SK-N-SH (cell line): ENCODE data around the gene HS1BP3. TPM values are rescaled to one million over a fixed set of nuclear protein-coding genes. Genes with fewer than 3 reads are reported as not detected.

Experiments used
- CTCF ChIA-PET: fragments of 300-600, 350-600 bp; formaldehyde crosslinking; extraction: SDS; loops from one replicate; lab custom pipeline; 2021; lab: Yijun Ruan, JAX
- POLR2A ChIA-PET: fragments of 350-600 bp; sonication (Branson Sonifier 250); formaldehyde crosslinking; extraction: SDS; loops from one replicate; lab custom pipeline; 2020; ENCODE audit warnings: antibody characterized with exemption, inconsistent platforms; lab: Yijun Ruan, JAX
- DNase-seq: peaks from one replicate; pipeline ENCODE4 v3.0.0; 2012
- H2AFZ ChIP-seq: fragments of 200-600 bp; sonication (generic); 2 replicates; pipeline ENCODE4 v1.8.1; 2016; ENCODE audit warnings: antibody characterized with exemption, mild to moderate bottlenecking, low read depth
- H3F3A ChIP-seq: fragments of 200-600 bp; sonication (generic); replicated peaks from 2 replicates; pipeline ENCODE3; 2016; ENCODE audit warnings: antibody characterized with exemption, mild to moderate bottlenecking; ENCODE audit not compliant: insufficient read depth
- H3K27ac ChIP-seq, 2 experiments: fragments of 200-500 bp in 1 of 2; fragments of 200-600 bp in 1 of 2; sonication (Bioruptor generic) in 1 of 2; sonication (generic), shearing (Covaris generic) in 1 of 2; 2 replicates each; pipeline versions ENCODE4 v1.5.1 to v1.6.1; 2014 to 2016; ENCODE audit warnings: low read depth in 2 of 2, inconsistent platforms in 1 of 2, low read length in 1 of 2, mild to moderate bottlenecking in 1 of 2, mixed read lengths in 1 of 2
- H3K27me3 ChIP-seq: fragments of 200-600 bp; sonication (generic), shearing (Covaris generic); 2 replicates; pipeline ENCODE4 v1.6.1; 2016; ENCODE audit warnings: mixed run types; ENCODE audit not compliant: insufficient read depth
- H3K36me3 ChIP-seq, 2 experiments: fragments of 200-500 bp in 1 of 2; fragments of 200-600 bp in 1 of 2; sonication (Bioruptor generic) in 1 of 2; sonication (generic) in 1 of 2; replicated peaks in 1 of 2; 2 replicates each; pipeline versions ENCODE3 to v1.5.1; 2014 to 2016; ENCODE audit warnings: low read length in 1 of 2, mild to moderate bottlenecking in 1 of 2; ENCODE audit not compliant: insufficient read depth in 2 of 2, control insufficient read depth in 1 of 2
- H3K4me1 ChIP-seq, 2 experiments: fragments of 200-500 bp in 1 of 2; fragments of 200-600 bp in 1 of 2; sonication (Bioruptor generic) in 1 of 2; sonication (generic), shearing (Covaris generic) in 1 of 2; 2 replicates each; pipeline versions ENCODE4 v1.5.1 to v1.6.1; 2014 to 2016; ENCODE audit warnings: low read depth in 1 of 2, low read length in 1 of 2, mixed run types in 1 of 2; ENCODE audit not compliant: insufficient read depth in 2 of 2, control insufficient read depth in 1 of 2
- H3K4me2 ChIP-seq: fragments of 200-600 bp; sonication (generic), shearing (Covaris generic); 2 replicates; pipeline ENCODE4 v1.6.1; 2017; ENCODE audit warnings: mixed run types
- H3K4me3 ChIP-seq, 2 experiments: fragments of 200-500 bp in 1 of 2; fragments of 200-600 bp in 1 of 2; sonication (Bioruptor generic) in 1 of 2; sonication (generic), shearing (Covaris generic) in 1 of 2; 2 replicates each; pipeline versions ENCODE4 v1.5.1 to v1.8.1; 2014 to 2016; ENCODE audit warnings: low read depth in 2 of 2, inconsistent platforms in 1 of 2, low read length in 1 of 2, mild to moderate bottlenecking in 1 of 2, mixed read lengths in 1 of 2, moderate library complexity in 1 of 2
- H3K79me2 ChIP-seq: fragments of 200-600 bp; sonication (generic); 2 replicates; pipeline ENCODE4 v1.8.1; 2017; ENCODE audit warnings: mild to moderate bottlenecking; ENCODE audit not compliant: insufficient read depth
- H3K9ac ChIP-seq: fragments of 200-600 bp; sonication (generic); 2 replicates; pipeline ENCODE4 v1.6.1; 2017; ENCODE audit warnings: mixed run types
- H3K9me2 ChIP-seq: fragments of 200-600 bp; sonication (generic); 2 replicates; pipeline ENCODE4 v1.6.1; 2017; ENCODE audit warnings: mixed run types
- H3K9me3 ChIP-seq: fragments of 200-600 bp; sonication (generic); 2 replicates; pipeline ENCODE4 v1.6.1; 2017; ENCODE audit warnings: mixed run types, mild to moderate bottlenecking, moderate library complexity
- H4K20me1 ChIP-seq: fragments of 200-600 bp; sonication (generic); 2 replicates; pipeline ENCODE4 v1.6.1; 2017; ENCODE audit warnings: mild to moderate bottlenecking, mixed run types; ENCODE audit not compliant: insufficient read depth
- ELF1 ChIP-seq: IDR thresholded peaks from 2 replicates; pipeline ENCODE4 v1.4.0; 2012
- EP300 ChIP-seq, 2 experiments: IDR thresholded peaks; 2 replicates each; pipeline versions ENCODE4 v1.4.0 to v1.6.1; 2012; ENCODE audit warnings: borderline replicate concordance in 1 of 2, low read depth in 1 of 2, low read length in 1 of 2
- EZH2phosphoT487 ChIP-seq: fragments of 200-600 bp; sonication (generic); IDR thresholded peaks from 2 replicates; pipeline ENCODE4 v1.6.1; 2017; ENCODE audit warnings: low read depth, mixed run types, mild to moderate bottlenecking, antibody characterized with exemption, moderate library complexity, borderline replicate concordance
- FOSL2 ChIP-seq: IDR thresholded peaks from 2 replicates; pipeline ENCODE4 v1.4.0; 2012; ENCODE audit warnings: low read depth, mild to moderate bottlenecking, moderate library complexity, borderline replicate concordance
- FOXM1 ChIP-seq: IDR thresholded peaks from 2 replicates; pipeline ENCODE4 v1.4.0; 2012; ENCODE audit warnings: low read depth, mild to moderate bottlenecking
- GATA2 ChIP-seq: sonication (generic); formaldehyde crosslinking; IDR thresholded peaks from 2 replicates; pipeline ENCODE4 v1.5.0; 2020; ENCODE audit warnings: mild to moderate bottlenecking, missing genetic modification reagents
- MXI1 ChIP-seq: IDR thresholded peaks from 2 replicates; pipeline ENCODE4 v1.6.1; 2012; ENCODE audit warnings: mild to moderate bottlenecking, low read depth, low read length, improper control_type of control experiment
- NFIC ChIP-seq: IDR thresholded peaks from 2 replicates; pipeline ENCODE4 v1.4.0; 2012; ENCODE audit warnings: borderline replicate concordance
- NRF1 ChIP-seq: IDR thresholded peaks from 2 replicates; pipeline ENCODE4 v1.6.1; 2012; ENCODE audit warnings: low read depth, mild to moderate bottlenecking, low read length
- POLR2AphosphoS5 ChIP-seq: IDR thresholded peaks from 2 replicates; pipeline ENCODE4 v1.6.1; 2012; ENCODE audit warnings: low read depth, low read length
- SMC3 ChIP-seq: IDR thresholded peaks from 2 replicates; pipeline ENCODE4 v1.6.1; 2012; ENCODE audit warnings: low read depth, low read length, improper control_type of control experiment
- TAF1 ChIP-seq: IDR thresholded peaks from 2 replicates; pipeline ENCODE4 v1.6.1; 2012; ENCODE audit warnings: low read depth, mild to moderate bottlenecking, low read length, moderate library complexity, borderline replicate concordance
- TCF12 ChIP-seq: IDR thresholded peaks from 2 replicates; pipeline ENCODE4 v1.4.0; 2012
- TEAD4 ChIP-seq: IDR thresholded peaks from 2 replicates; pipeline ENCODE4 v1.4.0; 2012; ENCODE audit warnings: mild to moderate bottlenecking, borderline replicate concordance; ENCODE audit not compliant: insufficient read depth
- USF2 ChIP-seq: fragments of 150-350 bp; IDR thresholded peaks from 2 replicates; pipeline ENCODE4 v1.6.1; 2017; ENCODE audit warnings: antibody characterized with exemption, low read length, low read depth, borderline replicate concordance
- WGBS: methylation state at CpG from one replicate; pipeline ENCODE4 v1.1.6; 2017; ENCODE audit warnings: low lambda C conversion rate; 5-methylcytosine and 5-hydroxymethylcytosine counted together
- polyA plus RNA-seq, 3 experiments: library from polyadenylated mRNA; depleted of rRNA; stranded (reverse); fragments of >200 nt; gene quantifications; 2 replicates each; pipeline ENCODE4 v1.2.3, GENCODE V29; 2012
- TF ChIP-seq, protein P1 (sequence below): IDR thresholded peaks from 2 replicates; pipeline ENCODE4; 2012

Gene HS1BP3
- polyA plus RNA-seq, 1 of the 3 experiments (the other 2 are of a cell fraction) = 20.1 TPM

- no peak for TF ChIP-seq USF2
- TF ChIP-seq TEAD4 = no peak
- no peak for TF ChIP-seq SMC3
- TF ChIP-seq FOSL2 = no peak
Observed at GRCh38 chr2:20609995-20610357, 40.9 kb downstream of the HS1BP3 start (continued).

DNA sequence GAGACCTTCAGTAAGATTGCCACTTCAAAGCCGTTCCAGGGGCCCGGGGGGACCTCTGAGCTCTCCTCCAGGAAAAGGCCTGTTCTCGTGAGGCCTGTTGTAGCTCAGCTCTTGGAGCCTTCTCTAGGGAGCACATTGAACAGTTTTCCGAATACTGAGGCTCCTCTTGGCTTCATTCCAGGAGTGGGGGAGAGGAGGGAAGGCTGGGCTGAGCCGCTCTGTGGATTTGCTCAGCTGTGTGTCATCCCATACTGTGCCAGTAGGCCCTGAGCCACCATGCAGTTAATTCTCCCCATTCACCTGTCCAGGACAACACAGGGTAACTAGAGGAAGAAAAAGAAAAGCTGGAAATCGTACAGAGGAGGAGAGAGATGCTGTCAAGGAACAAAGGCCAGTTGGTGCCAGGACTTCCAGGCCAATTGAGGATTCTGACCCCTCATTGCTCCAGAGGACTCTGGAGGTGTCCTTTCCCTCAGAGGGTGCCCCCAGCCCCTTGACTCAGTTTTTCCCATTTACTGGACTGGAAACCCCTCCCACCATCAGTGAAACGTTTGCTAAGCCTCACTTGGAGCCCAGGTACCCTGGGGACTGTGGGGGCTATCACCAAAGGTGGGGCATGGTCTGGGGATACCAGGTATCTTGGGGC, 41.4 kb downstream of the HS1BP3 start:
- H3K9me3 ChIP-seq = no peaks in the 10 kb centered on the region
- H3K4me3 ChIP-seq = no peak overlapping the region
- WGBS = 71% methylated on average over 6 of the region's 7 CpGs
- H3K27ac ChIP-seq = no peak overlapping the region
- H4K20me1 ChIP-seq = no peaks in the 10 kb centered on the region
- H3K27me3 ChIP-seq = no peaks in the 10 kb centered on the region
- no peaks in the 10 kb centered on the region for H3K79me2 ChIP-seq
- TF ChIP-seq NFIC = peak; percentile 63
- TF ChIP-seq USF2 = no peak
- ChIA-PET POLR2A (interaction anchor here (1.0 kb wide), 1 partner anchor 162 kb away, joined by 5 read pairs; the partner anchor contains the start of gene RHOB), CTCF (interaction anchor here (0.8 to 9.1 kb wide), 6 partner anchors 8 to 165 kb away, joined by 3 to 72 read pairs (median 6); no protein-coding TSS in a partner anchor)
- no peak overlapping the region for H3K9ac ChIP-seq
- H3K4me1 ChIP-seq = peaks cover 8 to 25% of the 10 kb centered on the region in 2 experiments; a peak in 1 of 4 replicates
- peaks cover 6% of the 10 kb centered on the region for H3F3A ChIP-seq
- H3K4me2 ChIP-seq = no peak overlapping the region
- peaks cover 0 to 4% of the 10 kb centered on the region in 2 experiments for H3K36me3 ChIP-seq
- no peak overlapping the region for H2AFZ ChIP-seq
- H3K9me2 ChIP-seq = no peaks in the 10 kb centered on the region
- no peak for DNase-seq

DNA sequence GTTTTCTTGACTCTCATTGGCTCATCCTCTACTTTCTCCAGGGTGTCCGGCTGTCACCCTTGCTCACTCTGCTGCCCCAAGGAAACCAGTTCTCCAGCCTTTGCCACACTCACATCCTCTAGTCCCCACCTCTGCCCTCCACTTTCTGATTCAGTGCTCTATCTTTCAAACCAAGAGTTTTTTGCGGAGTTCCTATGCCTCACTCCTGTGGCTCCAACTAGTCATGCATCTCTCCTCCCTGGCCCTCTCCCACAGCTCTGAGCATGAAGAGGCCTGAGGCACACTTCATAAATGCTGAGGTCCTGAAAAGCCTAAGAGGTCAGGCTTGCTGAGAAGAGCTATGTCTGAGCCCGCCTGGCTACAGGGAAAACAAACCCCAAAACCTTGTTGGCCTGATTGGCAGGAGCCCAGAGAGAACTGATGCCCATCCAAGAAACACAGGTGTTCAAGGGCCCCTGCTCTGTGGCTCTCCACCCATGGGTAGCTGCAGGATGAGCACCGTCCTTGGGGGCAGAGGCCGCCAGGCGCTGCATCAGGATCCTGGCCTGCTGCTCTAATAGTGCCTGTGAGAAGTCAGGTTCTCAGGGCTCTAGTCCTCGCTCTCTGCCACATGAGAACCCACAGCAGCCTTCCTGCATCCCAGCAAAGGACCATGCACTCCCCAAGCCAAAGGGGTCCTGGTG, 42.1 kb downstream of the HS1BP3 start:
- Histone ChIP-seq H3K36me3 (peaks cover 0 to 4% of the 10 kb centered on the region in 2 experiments), H3K4me1 (peaks cover 4 to 20% of the 10 kb centered on the region in 2 experiments; a peak in 1 of 4 replicates), H3K4me3 (no peak overlapping the region), H3K4me2 (no peak overlapping the region), H3F3A (peaks cover 6% of the 10 kb centered on the region), H2AFZ (no peak overlapping the region), H3K9ac (no peak overlapping the region), H3K9me3 (no peaks in the 10 kb centered on the region), H3K79me2 (no peaks in the 10 kb centered on the region), H3K27me3 (no peaks in the 10 kb centered on the region), H4K20me1 (no peaks in the 10 kb centered on the region), H3K27ac (no peak overlapping the region), H3K9me2 (no peaks in the 10 kb centered on the region)
- ChIA-PET POLR2A (interaction anchor here (1.0 kb wide), 1 partner anchor 162 kb away, joined by 5 read pairs; the partner anchor contains the start of gene RHOB), CTCF (interaction anchor here (0.8 to 9.1 kb wide), 6 partner anchors 8 to 165 kb away, joined by 3 to 72 read pairs (median 6); no protein-coding TSS in a partner anchor)
- DNase-seq = no peak
- WGBS = 95% methylated on average over 7 of the region's 7 CpGs
- TF ChIP-seq TCF12 = no peak
- TF ChIP-seq, protein P1, sequence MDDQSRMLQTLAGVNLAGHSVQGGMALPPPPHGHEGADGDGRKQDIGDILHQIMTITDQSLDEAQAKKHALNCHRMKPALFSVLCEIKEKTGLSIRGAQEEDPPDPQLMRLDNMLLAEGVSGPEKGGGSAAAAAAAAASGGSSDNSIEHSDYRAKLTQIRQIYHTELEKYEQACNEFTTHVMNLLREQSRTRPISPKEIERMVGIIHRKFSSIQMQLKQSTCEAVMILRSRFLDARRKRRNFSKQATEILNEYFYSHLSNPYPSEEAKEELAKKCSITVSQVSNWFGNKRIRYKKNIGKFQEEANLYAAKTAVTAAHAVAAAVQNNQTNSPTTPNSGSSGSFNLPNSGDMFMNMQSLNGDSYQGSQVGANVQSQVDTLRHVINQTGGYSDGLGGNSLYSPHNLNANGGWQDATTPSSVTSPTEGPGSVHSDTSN = no peak
- no peak for TF ChIP-seq MXI1
- no peak for TF ChIP-seq EZH2phosphoT487
- TF ChIP-seq FOSL2 = no peak
- TF ChIP-seq USF2 = no peak
- no peak for TF ChIP-seq POLR2AphosphoS5
- TF ChIP-seq GATA2 (CRISPR knock-in tag) = no peak
- no peak for TF ChIP-seq ELF1
- no peak for TF ChIP-seq FOXM1
- no peak for TF ChIP-seq NRF1
- no peak for TF ChIP-seq EP300 (IDR thresholded peaks at IDR 0.05; ENCODE audit: borderline replicate concordance in 1 of 2, low read depth in 1 of 2, low read length in 1 of 2)
- TF ChIP-seq TAF1 = no peak
